Measurements from ENCODE around the gene RFLNA. TPM values are rescaled to one million over a fixed set of nuclear protein-coding genes. Genes with fewer than 3 reads are reported as not detected.

Gene RFLNA
- total RNA-seq, 1 donor from 2014 or later, result 0.50 TPM

- no peak for ATAC-seq
- Histone ChIP-seq H3K9me3 (no peaks in the 10 kb centered on the region), H3K36me3 (no peaks in the 10 kb centered on the region), H3K27ac (no peak overlapping the region), H3K27me3 (ENCODE audit: low read depth) (no peaks in the 10 kb centered on the region), H3K4me3 (no peak overlapping the region), H3K4me1 (no peaks in the 10 kb centered on the region)
- TF ChIP-seq CTCF (IDR thresholded peaks at IDR 0.05), result no peak
- intact Hi-C loops (cut with DNase I), result no loop called here
- DNase-seq, result no peak
Measured at GRCh38 chr12:124267205-124267778, 27.6 kb upstream of the RFLNA start.

- ATAC-seq (no peak), DNase-seq (no peak)
- Histone ChIP-seq H3K4me3 (no peak overlapping the region), H3K4me1 (no peaks in the 10 kb centered on the region), H3K9me3 (no peaks in the 10 kb centered on the region), H3K27ac (no peak overlapping the region), H3K27me3 (ENCODE audit: low read depth) (no peaks in the 10 kb centered on the region), H3K36me3 (no peaks in the 10 kb centered on the region)
- intact Hi-C loops (cut with DNase I), result no loop called here
- no peak for TF ChIP-seq CTCF (IDR thresholded peaks at IDR 0.05)
Measured at GRCh38 chr12:124270671-124271070, 24.2 kb upstream of the RFLNA start.

GRCh38 chr12:124273630-124274029 lies 21.3 kb upstream of the RFLNA start:
- peak; percentile 19 for TF ChIP-seq CTCF (IDR thresholded peaks at IDR 0.05)
- Histone ChIP-seq H3K9me3 (no peaks in the 10 kb centered on the region), H3K4me1 (no peaks in the 10 kb centered on the region), H3K27ac (no peak overlapping the region), H3K36me3 (no peaks in the 10 kb centered on the region), H3K4me3 (no peak overlapping the region), H3K27me3 (ENCODE audit: low read depth) (peaks cover 16% of the 10 kb centered on the region)
- peak; percentile 47 to 61 for ATAC-seq
- DNase-seq, result no peak
- intact Hi-C loops (cut with DNase I), result no loop called here

GRCh38 chr12:124276337-124276736 lies 18.6 kb upstream of the RFLNA start:
- H3K4me3 ChIP-seq, result no peak overlapping the region
- ATAC-seq (no peak), DNase-seq (no peak)
- H3K4me1 ChIP-seq, result no peaks in the 10 kb centered on the region
- no peaks in the 10 kb centered on the region for H3K9me3 ChIP-seq
- no peaks in the 10 kb centered on the region for H3K36me3 ChIP-seq
- H3K27ac ChIP-seq, result no peak overlapping the region
- intact Hi-C loops (cut with DNase I), result no loop called here
- H3K27me3 ChIP-seq (ENCODE audit: low read depth), result peaks cover 32% of the 10 kb centered on the region
- no peak for TF ChIP-seq CTCF (IDR thresholded peaks at IDR 0.05)

GRCh38 chr12:124277394-124278241 lies 17.3 kb upstream of the RFLNA start:
- Histone ChIP-seq H3K4me3 (no peak overlapping the region), H3K4me1 (no peaks in the 10 kb centered on the region), H3K27me3 (ENCODE audit: low read depth) (peaks cover 32% of the 10 kb centered on the region), H3K9me3 (no peaks in the 10 kb centered on the region), H3K27ac (no peak overlapping the region), H3K36me3 (no peaks in the 10 kb centered on the region)
- intact Hi-C loops (cut with DNase I), result no loop called here
- DNase-seq (no peak), ATAC-seq (peak; percentile 11 to 17)
- no peak for TF ChIP-seq CTCF (IDR thresholded peaks at IDR 0.05)

Data from lower lobe of right lung (tissue), 2 donors.